K562 (cell line): ENCODE measurements around the gene PLEKHS1. TPM values are rescaled to one million over a fixed set of nuclear protein-coding genes. Genes with fewer than 3 reads are reported as not detected.

Experiments used
- ATAC-seq: fragments of 200-7000 bp; cut with Tn5 transposase; 3 replicates; pipeline ENCODE4 v1.9.1; 2020; ENCODE audit warnings: moderate library complexity
- BruUV-seq: library from RNA; stranded (reverse); fragments of 400-500 nt; replicated peaks from 2 replicates; lab custom pipeline; 2021; lab: Mats Ljungman, UMichigan
- CTCF ChIA-PET: fragments of 300-600 bp; formaldehyde crosslinking; extraction: SDS; loops from one replicate; lab custom pipeline; 2021; ENCODE audit warnings: low intra/inter-chr PET ratio; lab: Yijun Ruan, JAX
- POLR2A ChIA-PET: fragments of 300-600, 350-650 bp; sonication (Branson Sonifier 250); formaldehyde crosslinking; extraction: SDS; loops from one replicate; lab custom pipeline; 2021; ENCODE audit warnings: antibody characterized with exemption, inconsistent platforms; lab: Yijun Ruan, JAX
- DNase-seq, 4 experiments: peaks; one replicate each; pipeline versions ENCODE4 v3.0.0 to v3.0.0-alpha.2; 2011 to 2018; ENCODE audit warnings: low spot score in 3 of 4, mixed read lengths in 3 of 4; ENCODE audit errors: extremely low read depth in 1 of 4
- FAIRE-seq: peaks from 2 replicates; lab custom pipeline; 2011; peaks lifted over from hg19 to GRCh38; lab: Jason Lieb, UNC
- H2AFZ ChIP-seq: 2 replicates; pipeline ENCODE4 v1.6.0; 2011; ENCODE audit warnings: low read depth, low read length, control low read depth, inconsistent platforms
- H3K27ac ChIP-seq: fragments of 200-600 bp; 3 replicates; pipeline ENCODE4 v1.8.0; 2011; ENCODE audit warnings: low read depth, mild to moderate bottlenecking, control low read depth, inconsistent platforms, low read length, moderate library complexity, mixed read lengths; ENCODE audit errors: extremely low read depth
- H3K27me3 ChIP-seq, 2 experiments: fragments of 300-600 bp in 1 of 2; 2 replicates in 1 of 2; 3 replicates in 1 of 2; pipeline versions ENCODE4 v1.6.0 to v1.8.0; 2011; ENCODE audit warnings: inconsistent platforms in 2 of 2, low read length in 2 of 2, mild to moderate bottlenecking in 1 of 2, mixed read lengths in 1 of 2, moderate library complexity in 1 of 2; ENCODE audit not compliant: control insufficient read depth in 2 of 2, insufficient read depth in 2 of 2
- H3K36me3 ChIP-seq: fragments of 300-600 bp; 3 replicates; pipeline ENCODE4 v1.8.0; 2011; ENCODE audit warnings: mild to moderate bottlenecking, low read length, inconsistent platforms; ENCODE audit not compliant: control insufficient read depth, insufficient read depth
- H3K4me1 ChIP-seq, 2 experiments: fragments of 200-600 bp in 1 of 2; replicated peaks in 1 of 2; 2 replicates in 1 of 2; 3 replicates in 1 of 2; pipeline versions ENCODE4 v1.5.1 to v1.8.0; 2011; ENCODE audit warnings: inconsistent platforms in 2 of 2, low read length in 2 of 2, mild to moderate bottlenecking in 1 of 2, mixed read lengths in 1 of 2, moderate library complexity in 1 of 2; ENCODE audit not compliant: control insufficient read depth in 2 of 2, insufficient read depth in 2 of 2
- H3K4me2 ChIP-seq: 2 replicates; pipeline ENCODE4 v1.6.1; 2011; ENCODE audit warnings: low read length, control low read depth, inconsistent platforms, mixed read lengths; ENCODE audit not compliant: insufficient read depth
- H3K4me3 ChIP-seq: fragments of 200-600 bp; sonication (generic), shearing (Covaris generic); 2 replicates; pipeline ENCODE4 v1.5.1; 2016; ENCODE audit warnings: control low read depth, inconsistent platforms
- H3K79me2 ChIP-seq: fragments of 200-600 bp; 3 replicates; pipeline ENCODE4 v1.8.0; 2011; ENCODE audit warnings: low read length, inconsistent platforms; ENCODE audit not compliant: control insufficient read depth, insufficient read depth
- H3K9ac ChIP-seq, 2 experiments: 2 replicates each; pipeline versions ENCODE4 v1.6.0 to v1.6.1; 2011; ENCODE audit warnings: low read depth in 2 of 2, low read length in 2 of 2, control low read depth in 1 of 2, inconsistent platforms in 1 of 2, mild to moderate bottlenecking in 1 of 2, mixed read lengths in 1 of 2; ENCODE audit not compliant: insufficient read depth in 1 of 2
- H3K9me1 ChIP-seq: one replicate; pipeline ENCODE4 v1.6.0; 2011; ENCODE audit warnings: inconsistent platforms, mild to moderate bottlenecking, low read length, moderate library complexity; ENCODE audit not compliant: control insufficient read depth, insufficient read depth
- H3K9me3 ChIP-seq: replicated peaks from 2 replicates; pipeline ENCODE4 v1.5.1; 2011; ENCODE audit warnings: low read depth, low read length, inconsistent platforms; ENCODE audit not compliant: control insufficient read depth, insufficient read depth
- H4K20me1 ChIP-seq: replicated peaks from 2 replicates; pipeline ENCODE4 v1.6.1; 2011; ENCODE audit warnings: low read length, inconsistent platforms, mixed read lengths; ENCODE audit not compliant: control insufficient read depth, insufficient read depth
- BCL6 ChIP-seq: fragments of 250-450 bp; sonication (Bioruptor Pico); IDR thresholded peaks from 2 replicates; pipeline ENCODE4 v1.4.0; 2020
- COPS2 ChIP-seq: fragments of 450-650 bp; conservative IDR thresholded peaks from 2 replicates; pipeline ENCODE4 v1.6.1; 2016; ENCODE audit warnings: mild to moderate bottlenecking, moderate library complexity
- ETV1 ChIP-seq: fragments of 450-650 bp; conservative IDR thresholded peaks from 2 replicates; pipeline ENCODE4 v1.6.1; 2016; ENCODE audit warnings: missing genetic modification characterization, control low read depth, low read depth, missing compliant biosample characterization
- FOS ChIP-seq: IDR thresholded peaks from 3 replicates; pipeline ENCODE4 v1.6.1; 2011; ENCODE audit not compliant: insufficient read length; ENCODE audit errors: extremely low read depth
- FOXP1 ChIP-seq: sonication (generic); formaldehyde crosslinking; IDR thresholded peaks from 2 replicates; pipeline ENCODE4 v1.8.0; 2022; ENCODE audit warnings: mild to moderate bottlenecking, missing genetic modification reagents
- IRF1 ChIP-seq: sonication (generic); formaldehyde crosslinking; IDR thresholded peaks from 2 replicates; pipeline ENCODE4 v1.8.0; 2022; ENCODE audit warnings: missing genetic modification reagents, mild to moderate bottlenecking, borderline replicate concordance
- KLF1 ChIP-seq: fragments of 450-650 bp; IDR thresholded peaks from 2 replicates; pipeline ENCODE4 v1.6.1; 2016; ENCODE audit warnings: missing genetic modification characterization, missing compliant biosample characterization
- MCM5 ChIP-seq: fragments of 450-650 bp; IDR thresholded peaks from 2 replicates; pipeline ENCODE4 v1.6.1; 2016; ENCODE audit warnings: low read depth
- NBN ChIP-seq: fragments of 450-650 bp; IDR thresholded peaks from 2 replicates; pipeline ENCODE4 v1.6.1; 2016; ENCODE audit warnings: low read depth, mild to moderate bottlenecking
- NONO ChIP-seq, 2 experiments: fragments of 200-400 bp in 1 of 2; fragments of 450-650 bp in 1 of 2; formaldehyde crosslinking in 1 of 2; IDR thresholded peaks; 2 replicates each; pipeline ENCODE4 v1.6.1; 2017; ENCODE audit warnings: low read depth in 2 of 2, mild to moderate bottlenecking in 2 of 2, moderate library complexity in 2 of 2, low read length in 1 of 2
- PHTF2 ChIP-seq: fragments of 250-450 bp; sonication (Bioruptor Pico); IDR thresholded peaks from 2 replicates; pipeline ENCODE4 v1.5.0; 2021; ENCODE audit warnings: mild to moderate bottlenecking
- SNAPC5 ChIP-seq: fragments of 250-450 bp; sonication (Bioruptor Pico); IDR thresholded peaks from 2 replicates; pipeline ENCODE4 v1.8.0; 2021; ENCODE audit warnings: moderate library complexity, mild to moderate bottlenecking, inconsistent platforms
- TEAD1 ChIP-seq, 2 experiments: fragments of 450-650 bp in 1 of 2; sonication (generic) in 1 of 2; formaldehyde crosslinking; IDR thresholded peaks; 2 replicates each; pipeline versions ENCODE4 v1.4.0 to v1.8.0; 2020 to 2022; ENCODE audit warnings: mild to moderate bottlenecking in 2 of 2, missing genetic modification reagents in 1 of 2
- ZBTB11 ChIP-seq, 3 experiments: fragments of 200-800 bp in 1 of 3; fragments of 250-450 bp in 1 of 3; fragments of 450-650 bp in 1 of 3; sonication (Bioruptor Pico) in 1 of 3; sonication (Bioruptor generic) in 1 of 3; formaldehyde crosslinking in 1 of 3; IDR thresholded peaks; 2 replicates each; pipeline versions ENCODE4 v1.6.1 to v1.8.0; 2016 to 2022; ENCODE audit warnings: mild to moderate bottlenecking in 2 of 3, missing genetic modification characterization in 2 of 3, missing compliant biosample characterization in 1 of 3, moderate library complexity in 1 of 3
- ZBTB26 ChIP-seq: fragments of 450-650 bp; formaldehyde crosslinking; IDR thresholded peaks from 2 replicates; pipeline ENCODE4 v1.4.0; 2022; ENCODE audit warnings: missing genetic modification characterization
- ZNF253 ChIP-seq: fragments of 250-450 bp; sonication (Bioruptor Pico); conservative IDR thresholded peaks from 2 replicates; pipeline ENCODE4 v1.6.1; 2021; ENCODE audit warnings: mild to moderate bottlenecking
- ZNF280B ChIP-seq: fragments of 250-450 bp; sonication (Bioruptor Pico); IDR thresholded peaks from 2 replicates; pipeline ENCODE4 v1.5.1; 2021; ENCODE audit warnings: mild to moderate bottlenecking
- WGBS: fragments of 100-300 bp; shearing (Covaris generic); methylation state at CpG from one replicate; pipeline ENCODE4 v1.1.6; 2016; ENCODE audit warnings: low coverage, mixed read lengths; ENCODE audit not compliant: insufficient coverage; ENCODE audit errors: missing lambda C conversion rate; 5-methylcytosine and 5-hydroxymethylcytosine counted together
- in situ Hi-C: fragments of 300-500 bp; cut with MboI; formaldehyde crosslinking; loops from 4 replicates; pipeline ENCODE4 v1.15.0; 2018; ENCODE audit warnings: inconsistent platforms, mixed read lengths
- intact Hi-C: fragments of 100-400 bp; cut with micrococcal nuclease; formaldehyde crosslinking; loops from 2 replicates; pipeline ENCODE4 v1.14.2; 2022
- polyA plus RNA-seq, 8 experiments: library from polyadenylated mRNA; depleted of rRNA in 4 of 8; stranded (reverse) in 5 of 8; unstranded in 3 of 8; fragments of >200 nt; fragmentation: Nextera tagmentation in 2 of 8; fragmentation: Illumina TruSeq in 1 of 8; extraction: Ambion mirVana in 2 of 8; extraction: Trizol in 1 of 8; gene quantifications; 2 replicates each; pipeline versions ENCODE4 v1.2.1 to v1.2.3, GENCODE V29; 2011 to 2014; ENCODE audit warnings: inconsistent platforms in 1 of 8, missing spikeins in 1 of 8
- total RNA-seq, 7 experiments: library from RNA; depleted of rRNA in 6 of 7; stranded (reverse); fragments of >200 nt in 6 of 7; fragmentation: Illumina TruSeq in 2 of 7; extraction: Trizol in 2 of 7; gene quantifications; 2 replicates each; pipeline versions ENCODE4 v1.2.1 to v1.2.3, GENCODE V29; 2011 to 2021; ENCODE audit warnings: low replicate concordance in 1 of 7

PLEKHS1 gene
- total and polyA plus RNA-seq, 9 of the 15 experiments (the other 6 are each of a cell fraction or from before 2014, with no cell fraction given): not detected

GRCh38 chr10:113733635-113734034 is 17.8 kb upstream of the PLEKHS1 start:
- Histone ChIP-seq H3K4me2 (no peak overlapping the region), H3K9me3 (no peaks in the 10 kb centered on the region), H3K9me1 (no peaks in the 10 kb centered on the region), H4K20me1 (no peaks in the 10 kb centered on the region), H2AFZ (no peak overlapping the region), H3K36me3 (no peaks in the 10 kb centered on the region), H3K27me3 (no peaks in the 10 kb centered on the region), H3K4me1 (no peaks in the 10 kb centered on the region), H3K79me2 (no peaks in the 10 kb centered on the region), H3K27ac (no peak overlapping the region), H3K9ac (no peak overlapping the region), H3K4me3 (no peak overlapping the region)
- in situ Hi-C loops (no loop called here), intact Hi-C loops (no loop called here)
- TF ChIP-seq ZNF253 (CRISPR knock-in tag): no peak
- no peak for TF ChIP-seq ZBTB11 (CRISPR knock-in tag; IDR thresholded peaks at IDR 0.05)
- TF ChIP-seq PHTF2 (CRISPR knock-in tag): no peak
- TF ChIP-seq ZNF280B: no peak
- no peak for TF ChIP-seq TEAD1 (CRISPR knock-in tag; IDR thresholded peaks at IDR 0.05)
- TF ChIP-seq NBN: no peak
- no peak for TF ChIP-seq COPS2
- TF ChIP-seq MCM5: no peak
- TF ChIP-seq SNAPC5: no peak
- TF ChIP-seq FOXP1 (CRISPR knock-in tag): no peak
- TF ChIP-seq FOS: no peak
- TF ChIP-seq IRF1 (CRISPR knock-in tag): no peak
- no peak for TF ChIP-seq ETV1 (tag)
- no peak for TF ChIP-seq NONO (IDR thresholded peaks at IDR 0.05; ENCODE audit: low read depth in 2 of 2, low read length in 1 of 2)
- no peak for TF ChIP-seq BCL6 (CRISPR knock-in tag)
- TF ChIP-seq ZBTB26: no peak
- TF ChIP-seq KLF1 (tag): no peak
- no TSS peak for BruUV-seq
- 21% methylated on average over 4 of the region's 4 CpGs for WGBS
- DNase-seq (no peak), ATAC-seq (no peak), FAIRE-seq (no peak)
- ChIA-PET POLR2A (no interaction called here), CTCF (no interaction called here)
